GM23248 (cell line): ENCODE results near the gene CACNA1C. TPM values are rescaled to one million over a fixed set of nuclear protein-coding genes. Genes with fewer than 3 reads are reported as not detected.

Experiments
- DNase-seq: peaks from one replicate; pipeline ENCODE4 v3.0.0-alpha.2; 2015
- H2AFZ ChIP-seq: fragments of 200-600 bp; sonication (generic); 2 replicates; pipeline ENCODE4 v1.6.1; 2016; ENCODE audit warnings: antibody characterized with exemption
- H3F3A ChIP-seq: fragments of 200-600 bp; sonication (generic); 2 replicates; pipeline ENCODE4 v1.6.1; 2016; ENCODE audit warnings: mild to moderate bottlenecking, antibody characterized with exemption, mixed run types; ENCODE audit not compliant: insufficient read depth
- H3K27ac ChIP-seq: fragments of 200-600 bp; sonication (generic); 2 replicates; pipeline ENCODE4 v1.5.1; 2016; ENCODE audit warnings: mild to moderate bottlenecking
- H3K27me3 ChIP-seq: fragments of 200-600 bp; sonication (generic); replicated peaks from 2 replicates; pipeline ENCODE4 v1.6.1; 2016; ENCODE audit warnings: mild to moderate bottlenecking; ENCODE audit not compliant: insufficient read depth
- H3K36me3 ChIP-seq: fragments of 200-600 bp; sonication (generic); 2 replicates; pipeline ENCODE4 v1.6.1; 2016; ENCODE audit warnings: low read depth, mild to moderate bottlenecking
- H3K4me1 ChIP-seq: fragments of 200-600 bp; sonication (generic); 2 replicates; pipeline ENCODE4 v1.6.1; 2016; ENCODE audit warnings: mild to moderate bottlenecking; ENCODE audit not compliant: insufficient read depth
- H3K4me2 ChIP-seq: fragments of 200-600 bp; sonication (generic); one replicate; pipeline ENCODE4 v1.6.1; 2016; ENCODE audit warnings: mild to moderate bottlenecking; ENCODE audit not compliant: unreplicated experiment
- H3K4me3 ChIP-seq: fragments of 200-600 bp; sonication (generic); 2 replicates; pipeline ENCODE4 v1.5.1; 2016; ENCODE audit warnings: mild to moderate bottlenecking
- H3K79me2 ChIP-seq: fragments of 200-600 bp; sonication (generic); 2 replicates; pipeline ENCODE4 v1.6.1; 2016; ENCODE audit warnings: mild to moderate bottlenecking; ENCODE audit not compliant: insufficient read depth
- H3K9ac ChIP-seq: fragments of 200-600 bp; sonication (generic); 2 replicates; pipeline ENCODE4 v1.6.1; 2016; ENCODE audit warnings: mild to moderate bottlenecking
- H3K9me2 ChIP-seq: fragments of 200-600 bp; sonication (generic); 2 replicates; pipeline ENCODE4 v1.6.1; 2016; ENCODE audit warnings: mixed run types, mild to moderate bottlenecking, moderate library complexity; ENCODE audit not compliant: insufficient read depth
- H3K9me3 ChIP-seq: fragments of 200-600 bp; sonication (generic); one replicate; pipeline ENCODE4 v1.6.1; 2017; ENCODE audit warnings: low read depth
- H4K20me1 ChIP-seq: fragments of 200-600 bp; sonication (generic); 2 replicates; pipeline ENCODE4 v1.6.0; 2016; ENCODE audit not compliant: insufficient read depth
- EZH2 ChIP-seq: fragments of 200-600 bp; sonication (generic); IDR thresholded peaks from 2 replicates; pipeline ENCODE4 v1.6.1; 2018; ENCODE audit warnings: antibody characterized with exemption, mild to moderate bottlenecking; ENCODE audit not compliant: insufficient read depth, poor library complexity, severe bottlenecking
- EZH2phosphoT487 ChIP-seq: fragments of 200-600 bp; sonication (generic); IDR thresholded peaks from 2 replicates; pipeline ENCODE4 v1.6.1; 2018; ENCODE audit warnings: antibody characterized with exemption, moderate library complexity, mild to moderate bottlenecking, low read depth; ENCODE audit not compliant: insufficient read depth
- WGBS, 2 experiments: methylation state at CpG; one replicate each; pipeline ENCODE4 v1.1.6; 2015 to 2017; ENCODE audit warnings: low lambda C conversion rate in 2 of 2, low coverage in 1 of 2; ENCODE audit errors: missing lambda C conversion rate in 2 of 2; 5-methylcytosine and 5-hydroxymethylcytosine counted together
- in situ Hi-C: fragments of 300-500 bp; cut with MboI; formaldehyde crosslinking; loops from 2 replicates; pipeline ENCODE4 v1.15.0; 2020
- polyA plus RNA-seq: library from polyadenylated mRNA; unstranded; fragments of >200 nt; fragmentation: Nextera tagmentation; extraction: Ambion mirVana; gene quantifications from 2 replicates; pipeline ENCODE4 v1.2.1, GENCODE V29; 2016
- total RNA-seq: library from RNA; depleted of rRNA; stranded (reverse); fragments of >200 nt; shearing (Covaris generic); gene quantifications from 2 replicates; pipeline ENCODE4 v1.2.3, GENCODE V29; 2014

The CACNA1C gene
- total and polyA plus RNA-seq, 2 experiments from 2014 or later = 4.9 to 11.5 TPM

DNA sequence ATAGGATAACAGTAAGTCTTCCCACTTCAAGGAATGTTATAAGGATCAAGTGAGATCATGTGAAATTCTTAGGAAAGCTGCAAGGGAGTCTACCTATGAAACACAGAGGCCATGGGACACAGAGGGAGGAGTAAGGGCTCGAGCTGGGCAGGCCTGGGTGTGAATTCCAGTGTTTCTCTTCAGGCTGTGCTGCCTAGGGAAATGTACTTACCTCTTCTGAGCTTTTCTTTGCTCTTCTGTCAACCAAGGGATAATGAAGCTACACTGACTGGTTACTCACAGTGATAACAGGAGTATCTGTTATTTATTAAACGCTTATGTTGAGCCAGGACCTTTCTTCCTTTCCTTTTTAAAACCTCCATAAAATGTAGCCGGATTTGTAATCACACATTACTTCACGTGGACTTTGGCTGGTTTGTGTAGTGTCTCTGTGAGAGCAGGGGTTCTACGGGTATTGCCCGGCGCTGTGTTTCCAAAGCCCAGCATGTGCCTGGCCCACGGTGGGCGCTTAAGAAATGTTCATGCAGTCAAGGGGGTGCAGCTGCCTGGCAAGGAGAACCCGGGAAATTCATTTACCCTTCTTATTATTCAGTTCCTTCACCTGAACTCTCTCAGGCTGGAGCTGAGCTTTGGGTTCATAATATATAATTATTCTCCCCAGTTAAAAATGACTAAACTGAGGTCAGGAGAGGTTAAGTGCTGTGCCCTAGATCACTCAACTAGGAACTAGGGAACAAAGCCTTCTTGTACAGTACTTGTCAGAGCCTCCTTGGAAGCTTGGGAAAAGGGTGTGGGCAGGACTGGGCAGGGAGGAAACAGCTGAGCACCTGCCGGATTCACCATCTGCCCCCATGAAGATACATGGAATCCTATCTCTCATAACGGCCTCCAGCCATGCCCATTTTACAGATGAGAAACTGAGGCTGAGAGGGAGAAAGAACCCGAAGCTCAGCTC is 214.2 kb downstream of the CACNA1C start:
- no peak for DNase-seq
- WGBS, 2 experiments = 44 to 51% methylated on average over 13 of the region's 13 CpGs
- H3K79me2 ChIP-seq = peaks cover 51% of the 10 kb centered on the region
- H3K27me3 ChIP-seq = no peaks in the 10 kb centered on the region
- H4K20me1 ChIP-seq = no peaks in the 10 kb centered on the region
- H3K9ac ChIP-seq = peak overlapping the region; percentile 76
- no peak overlapping the region for H2AFZ ChIP-seq
- no peaks in the 10 kb centered on the region for H3K36me3 ChIP-seq
- peak overlapping the region; percentile 82 for H3K4me2 ChIP-seq
- H3K9me3 ChIP-seq = no peaks in the 10 kb centered on the region
- H3K4me3 ChIP-seq = peak overlapping the region; percentile 44; the same call in 1 of the 2 replicates
- TF ChIP-seq EZH2 (no peak), EZH2phosphoT487 (no peak)
- H3K27ac ChIP-seq = peak overlapping the region; percentile 95
- H3F3A ChIP-seq = peaks cover 60% of the 10 kb centered on the region
- in situ Hi-C loops = no loop called here
- no peaks in the 10 kb centered on the region for H3K9me2 ChIP-seq
- H3K4me1 ChIP-seq = peaks cover 74% of the 10 kb centered on the region

DNA sequence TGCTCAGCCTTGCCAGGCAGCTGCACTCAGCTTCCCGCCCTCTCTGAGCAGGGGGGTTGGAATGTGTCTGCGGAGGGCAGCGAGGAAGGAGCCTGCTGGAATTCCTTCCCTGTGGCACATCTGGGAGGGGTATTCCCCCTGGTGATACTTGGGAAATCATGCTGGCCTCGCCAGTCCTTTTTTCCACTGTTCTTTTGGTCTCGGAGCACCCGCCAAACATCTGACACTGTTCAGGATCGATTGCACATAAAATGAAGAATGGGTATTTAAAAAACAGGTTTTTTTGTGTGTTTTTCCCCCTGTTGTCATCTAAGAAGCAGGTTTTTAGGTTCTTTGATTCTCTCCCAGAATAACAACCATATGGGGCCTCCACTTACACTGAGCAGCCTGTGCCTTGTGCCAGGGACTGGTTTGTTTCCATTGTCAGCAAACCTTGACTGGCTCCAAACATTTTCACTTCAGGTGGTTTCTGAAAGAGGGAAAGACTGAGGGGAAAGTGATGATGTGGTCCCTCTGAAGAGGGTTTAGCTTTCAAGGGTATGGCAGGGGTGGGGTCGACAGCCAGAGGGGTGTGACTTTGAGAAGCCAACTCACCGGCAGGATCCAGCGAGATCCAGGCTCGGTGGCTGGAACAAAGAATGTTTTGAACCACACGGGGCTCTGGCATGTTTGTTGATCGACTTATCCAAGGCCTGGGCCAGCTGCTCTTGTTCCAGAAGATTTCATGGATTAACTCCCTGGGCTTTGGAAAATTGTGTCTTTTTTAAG is 215.1 kb downstream of the CACNA1C start:
- no peaks in the 10 kb centered on the region for H3K9me3 ChIP-seq
- H3K27ac ChIP-seq = peak overlapping the region; percentile 95
- H3K4me1 ChIP-seq = peaks cover 66% of the 10 kb centered on the region
- TF ChIP-seq EZH2 (no peak), EZH2phosphoT487 (no peak)
- peak overlapping the region; percentile 44 for H3K4me3 ChIP-seq
- 4% methylated on average over 13 of the region's 13 CpGs for WGBS, 2 experiments
- H3K9ac ChIP-seq = peak overlapping the region; percentile 76
- no peaks in the 10 kb centered on the region for H4K20me1 ChIP-seq
- DNase-seq = peak; percentile 88
- H3K4me2 ChIP-seq = peak overlapping the region; percentile 82
- H3K9me2 ChIP-seq = no peaks in the 10 kb centered on the region
- H3K27me3 ChIP-seq = no peaks in the 10 kb centered on the region
- no peaks in the 10 kb centered on the region for H3K36me3 ChIP-seq
- in situ Hi-C loops = no loop called here
- peaks cover 42% of the 10 kb centered on the region for H3K79me2 ChIP-seq
- H2AFZ ChIP-seq = peak overlapping the region; percentile 2; the same call in 1 of the 2 replicates
- peaks cover 65% of the 10 kb centered on the region for H3F3A ChIP-seq

DNA sequence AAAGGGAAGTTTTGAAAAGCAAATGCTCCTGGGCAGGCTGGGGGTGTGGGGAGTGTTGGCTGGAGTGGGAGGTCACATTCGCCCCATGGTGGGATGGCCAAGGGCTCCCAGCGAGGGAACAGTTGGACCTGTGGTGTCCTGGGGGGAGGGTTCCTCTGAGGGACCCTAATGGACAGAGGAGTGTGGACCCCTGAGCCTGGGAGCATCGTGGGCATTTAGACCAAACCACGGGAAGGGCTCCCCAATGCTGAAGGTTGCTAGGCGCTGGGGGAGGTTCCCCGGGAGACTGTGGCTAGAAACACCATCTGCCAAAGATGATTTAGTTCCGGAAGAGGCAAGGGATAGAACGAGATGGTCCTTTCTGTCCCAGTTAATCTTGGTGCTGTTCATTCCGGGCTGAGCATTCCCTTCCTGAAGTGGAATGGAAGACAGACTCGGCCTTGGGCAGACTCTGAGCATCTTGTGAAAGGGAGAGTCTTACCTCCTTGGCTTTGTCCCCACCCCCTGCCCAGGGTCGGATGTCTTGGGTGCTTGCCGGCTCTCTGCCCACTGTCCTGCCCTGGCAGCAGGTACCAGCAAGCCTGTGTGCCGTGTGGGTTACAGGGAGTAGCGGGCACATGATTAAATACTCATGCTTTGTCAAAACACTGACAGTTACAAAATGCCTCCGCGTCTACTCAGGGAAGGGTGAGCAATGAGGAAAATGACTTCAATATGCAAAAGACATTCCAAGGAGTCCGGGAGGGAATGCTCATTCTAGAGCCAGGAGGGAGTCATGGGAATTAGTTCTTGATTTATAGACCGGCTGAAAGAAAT is 215.9 kb downstream of the CACNA1C start:
- no peak for TF ChIP-seq EZH2
- TF ChIP-seq EZH2phosphoT487 = no peak
- no peaks in the 10 kb centered on the region for H3K9me2 ChIP-seq
- peaks cover 64% of the 10 kb centered on the region for H3F3A ChIP-seq
- WGBS, 2 experiments = 3 to 5% methylated on average over 18 of the region's 18 CpGs
- peaks cover 66% of the 10 kb centered on the region for H3K4me1 ChIP-seq
- H3K9ac ChIP-seq = peak overlapping the region; percentile 76
- no peaks in the 10 kb centered on the region for H4K20me1 ChIP-seq
- no peak overlapping the region; the same call in 1 of the 2 replicates for H2AFZ ChIP-seq
- H3K36me3 ChIP-seq = no peaks in the 10 kb centered on the region
- H3K27me3 ChIP-seq = no peaks in the 10 kb centered on the region
- peak overlapping the region; percentile 44 for H3K4me3 ChIP-seq
- H3K27ac ChIP-seq = peak overlapping the region; percentile 95
- H3K4me2 ChIP-seq = peak overlapping the region; percentile 82
- in situ Hi-C loops = no loop called here
- peaks cover 38% of the 10 kb centered on the region for H3K79me2 ChIP-seq
- H3K9me3 ChIP-seq = no peaks in the 10 kb centered on the region
- DNase-seq = peak; percentile 96

DNA sequence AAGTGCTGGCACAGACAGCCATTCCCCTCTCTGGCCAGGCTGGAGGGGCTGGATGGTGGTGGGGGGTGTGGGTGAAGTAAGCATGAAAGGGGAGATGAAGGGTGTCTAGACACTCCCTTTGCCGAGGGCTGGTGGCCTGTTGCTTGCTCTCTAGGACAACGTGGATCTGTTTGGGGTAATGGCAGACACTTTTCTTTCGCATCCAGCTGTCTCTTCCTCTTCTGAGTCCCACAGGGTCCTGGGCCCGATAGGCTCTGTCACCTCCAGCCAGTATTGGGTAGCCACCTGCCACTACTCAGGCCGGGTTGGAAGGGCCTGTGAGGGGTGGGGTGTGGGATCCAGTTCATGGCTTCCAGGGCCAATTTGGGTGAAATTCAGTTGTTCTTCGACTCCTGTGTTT is 218.1 kb downstream of the CACNA1C start:
- H3K79me2 ChIP-seq = peaks cover 59% of the 10 kb centered on the region
- peaks cover 50% of the 10 kb centered on the region for H3K4me1 ChIP-seq
- in situ Hi-C loops = no loop called here
- H2AFZ ChIP-seq = no peak overlapping the region
- no peak overlapping the region for H3K4me2 ChIP-seq
- H3K4me3 ChIP-seq = no peak overlapping the region
- peaks cover 45% of the 10 kb centered on the region for H3F3A ChIP-seq
- no peaks in the 10 kb centered on the region for H3K36me3 ChIP-seq
- 87 to 89% methylated on average over 6 of the region's 6 CpGs for WGBS, 2 experiments
- no peak overlapping the region for H3K27ac ChIP-seq
- no peaks in the 10 kb centered on the region for H3K9me3 ChIP-seq
- no peak overlapping the region for H3K9ac ChIP-seq
- H3K27me3 ChIP-seq = no peaks in the 10 kb centered on the region
- no peaks in the 10 kb centered on the region for H3K9me2 ChIP-seq
- no peaks in the 10 kb centered on the region for H4K20me1 ChIP-seq
- no peak for TF ChIP-seq EZH2
- TF ChIP-seq EZH2phosphoT487 = no peak
- no peak for DNase-seq
